Neutrophil (primary cell): ENCODE results near the gene SCN8A.
"Not testable (repeated sequence)": the region's sequence is repeated elsewhere in the genome, so short reads cannot be mapped to it uniquely, and the experiment has no call there.

Source experiments
- H3K27ac ChIP-seq: fragments of 200-600 bp; sonication (generic); 2 replicates; pipeline ENCODE4 v1.5.1; 2016; ENCODE audit warnings: mild to moderate bottlenecking, moderate library complexity
- H3K27me3 ChIP-seq: fragments of 200-600 bp; sonication (generic); 2 replicates; pipeline ENCODE4 v1.6.0; 2016; ENCODE audit warnings: mild to moderate bottlenecking
- H3K36me3 ChIP-seq: fragments of 200-600 bp; sonication (generic); 2 replicates; pipeline ENCODE4 v1.5.1; 2017
- H3K4me1 ChIP-seq, 2 experiments: fragments of 200-600 bp in 1 of 2; sonication (generic) in 1 of 2; 1 replicate in 1 of 2; 2 replicates in 1 of 2; pipeline versions ENCODE4 v1.5.1 to v1.6.1; 2013 to 2016; ENCODE audit warnings: low read depth in 1 of 2, low read length in 1 of 2, mild to moderate bottlenecking in 1 of 2, moderate library complexity in 1 of 2; ENCODE audit not compliant: control insufficient read depth in 1 of 2, insufficient read depth in 1 of 2
- H3K4me3 ChIP-seq, 2 experiments: fragments of 200-600 bp in 1 of 2; sonication (generic) in 1 of 2; 1 replicate in 1 of 2; 2 replicates in 1 of 2; pipeline ENCODE4 v1.5.1; 2013 to 2016; ENCODE audit warnings: low read depth in 1 of 2, low read length in 1 of 2, mild to moderate bottlenecking in 1 of 2, moderate library complexity in 1 of 2
- H3K9me3 ChIP-seq: fragments of 200-600 bp; sonication (generic); 2 replicates; pipeline ENCODE4 v1.5.1; 2016
- TF ChIP-seq, protein P1 (sequence below): fragments of 200-600 bp; sonication (generic); IDR thresholded peaks from 2 replicates; pipeline ENCODE4 v1.5.1; 2016; ENCODE audit warnings: antibody characterized with exemption

SCN8A gene

DNA sequence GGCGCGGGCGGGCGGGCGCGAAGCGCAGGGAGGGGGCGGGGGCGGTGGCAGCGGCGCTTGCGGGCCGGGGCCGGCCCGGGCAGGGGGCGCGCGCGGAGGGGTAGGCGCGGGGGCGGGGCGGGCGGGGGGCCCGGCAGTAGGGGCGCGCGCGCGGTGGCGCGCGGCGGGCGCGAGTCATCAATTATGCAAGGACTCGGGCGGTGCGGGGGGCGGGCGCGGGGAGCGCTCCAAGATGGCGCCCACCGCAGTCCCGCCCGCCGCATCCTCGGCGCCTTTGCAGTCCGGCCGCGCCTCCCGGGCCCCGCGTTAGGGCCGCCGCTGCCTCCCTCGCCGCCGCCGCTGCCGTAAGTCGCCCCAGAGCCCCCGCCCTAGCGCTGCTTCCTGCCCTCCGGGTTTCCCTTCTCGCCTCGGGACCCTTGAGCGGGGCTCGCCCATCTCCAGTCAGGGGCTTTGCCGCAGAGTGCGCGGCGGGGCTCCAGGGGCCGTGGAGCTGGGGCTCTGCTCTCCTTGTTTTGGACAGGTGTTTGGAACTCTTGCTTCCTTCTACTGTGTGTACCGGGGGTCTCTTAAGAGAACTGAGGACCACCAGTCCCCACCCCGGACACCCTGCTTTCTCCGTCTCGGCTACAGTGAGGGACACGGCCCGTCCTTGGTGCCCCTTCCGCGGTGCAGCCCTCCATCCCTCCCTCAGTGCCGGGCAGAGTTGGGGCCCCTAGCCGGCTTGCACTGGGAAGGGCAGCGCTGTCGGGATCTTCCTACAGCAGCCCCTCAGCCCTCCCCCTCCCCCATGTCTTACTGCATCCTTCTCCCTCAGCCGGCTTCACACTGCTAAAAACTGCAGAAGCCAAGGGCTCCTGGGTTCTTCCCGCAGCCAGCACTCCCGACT lies at the start of gene SCN8A:
Gene SCN8A, plus strand, starts transcription at position 218 of the 886 bp plus-strand sequence. CDS start 71,585 bp downstream, outside the sequence.
- H3K4me1 ChIP-seq = peaks cover 10 to 11% of the 10 kb centered on the region in 2 experiments
- no peak within 1 kb of the TSS for H3K27ac ChIP-seq
- peak within 1 kb of the TSS; percentile 15 to 40 for H3K4me3 ChIP-seq
- no peaks in the 10 kb centered on the region for H3K36me3 ChIP-seq
- peaks cover 99% of the 10 kb centered on the region for H3K27me3 ChIP-seq
- H3K9me3 ChIP-seq = no peaks in the 10 kb centered on the region
- TF ChIP-seq, protein P1, sequence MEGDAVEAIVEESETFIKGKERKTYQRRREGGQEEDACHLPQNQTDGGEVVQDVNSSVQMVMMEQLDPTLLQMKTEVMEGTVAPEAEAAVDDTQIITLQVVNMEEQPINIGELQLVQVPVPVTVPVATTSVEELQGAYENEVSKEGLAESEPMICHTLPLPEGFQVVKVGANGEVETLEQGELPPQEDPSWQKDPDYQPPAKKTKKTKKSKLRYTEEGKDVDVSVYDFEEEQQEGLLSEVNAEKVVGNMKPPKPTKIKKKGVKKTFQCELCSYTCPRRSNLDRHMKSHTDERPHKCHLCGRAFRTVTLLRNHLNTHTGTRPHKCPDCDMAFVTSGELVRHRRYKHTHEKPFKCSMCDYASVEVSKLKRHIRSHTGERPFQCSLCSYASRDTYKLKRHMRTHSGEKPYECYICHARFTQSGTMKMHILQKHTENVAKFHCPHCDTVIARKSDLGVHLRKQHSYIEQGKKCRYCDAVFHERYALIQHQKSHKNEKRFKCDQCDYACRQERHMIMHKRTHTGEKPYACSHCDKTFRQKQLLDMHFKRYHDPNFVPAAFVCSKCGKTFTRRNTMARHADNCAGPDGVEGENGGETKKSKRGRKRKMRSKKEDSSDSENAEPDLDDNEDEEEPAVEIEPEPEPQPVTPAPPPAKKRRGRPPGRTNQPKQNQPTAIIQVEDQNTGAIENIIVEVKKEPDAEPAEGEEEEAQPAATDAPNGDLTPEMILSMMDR = no peak

DNA sequence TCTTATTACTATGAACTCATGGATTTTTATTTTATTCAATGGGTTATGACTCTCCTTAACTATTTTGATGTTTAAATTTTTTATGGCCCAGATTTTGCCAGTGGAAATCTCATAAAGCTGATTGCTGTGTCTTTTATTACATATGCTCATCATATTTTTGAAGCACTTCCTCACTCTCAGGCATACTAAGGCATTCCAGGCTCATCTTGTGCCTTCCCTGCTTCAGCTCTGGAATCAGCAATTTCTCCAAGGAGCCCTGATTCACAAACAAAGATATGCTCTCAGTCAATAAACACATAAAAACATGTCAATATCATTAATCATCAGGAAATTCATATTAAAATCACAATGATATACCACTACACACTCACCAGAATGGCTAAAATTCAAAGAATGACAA lies 44.9 kb upstream of the SCN8A start:
- Histone ChIP-seq H3K4me1 (no peaks in the 10 kb centered on the region), H3K27ac (no peak overlapping the region), H3K36me3 (no peaks in the 10 kb centered on the region), H3K9me3 (no peaks in the 10 kb centered on the region), H3K27me3 (peaks cover 40% of the 10 kb centered on the region), H3K4me3 (no peak overlapping the region)
- TF ChIP-seq, protein P1 = no peak

DNA sequence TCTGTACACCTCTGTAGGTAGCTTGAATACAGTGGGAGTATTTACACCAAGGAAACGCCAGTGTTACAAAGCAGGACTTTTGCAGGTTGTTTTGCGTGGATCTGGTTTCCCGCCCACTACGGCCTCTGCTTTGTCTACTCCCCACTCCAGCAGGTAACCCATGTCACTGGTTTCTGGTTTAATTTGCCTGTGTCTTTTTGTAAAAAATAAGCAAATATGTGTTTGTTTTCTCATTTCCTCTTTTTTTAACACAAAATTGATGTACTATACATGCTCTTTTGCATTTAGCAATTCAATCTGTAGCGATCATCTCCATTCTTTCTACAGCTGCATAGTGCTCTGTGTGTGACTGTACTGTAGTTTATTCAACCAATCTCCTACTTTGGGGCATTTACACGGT lies 43.4 kb upstream of the SCN8A start:
- Histone ChIP-seq H3K27ac (no peak overlapping the region), H3K36me3 (no peaks in the 10 kb centered on the region), H3K27me3 (peaks cover 52% of the 10 kb centered on the region), H3K9me3 (no peaks in the 10 kb centered on the region), H3K4me1 (no peaks in the 10 kb centered on the region), H3K4me3 (no peak overlapping the region)
- TF ChIP-seq, protein P1 = no peak

DNA sequence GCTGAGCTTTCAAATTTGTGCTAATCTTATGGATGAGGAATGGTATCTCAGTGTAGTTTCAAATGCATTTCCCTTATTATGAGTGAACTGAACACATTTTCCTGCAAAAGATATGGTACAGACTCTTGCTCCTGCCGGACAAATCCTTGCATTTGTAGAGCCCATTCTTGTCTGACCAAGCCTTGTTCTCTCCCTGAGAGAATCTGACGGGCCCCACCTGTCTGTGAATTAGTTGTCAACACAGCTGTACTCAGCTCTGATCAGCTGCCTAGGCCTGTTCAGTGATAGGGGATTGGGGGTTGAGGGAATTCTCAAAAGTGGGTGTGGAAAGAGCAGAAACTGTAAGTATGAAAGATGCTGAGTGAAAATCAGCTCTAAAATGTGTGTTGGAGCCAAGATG lies 42.8 kb upstream of the SCN8A start:
- Histone ChIP-seq H3K36me3 (no peaks in the 10 kb centered on the region), H3K9me3 (no peaks in the 10 kb centered on the region)
- TF ChIP-seq, protein P1 = no peak

DNA sequence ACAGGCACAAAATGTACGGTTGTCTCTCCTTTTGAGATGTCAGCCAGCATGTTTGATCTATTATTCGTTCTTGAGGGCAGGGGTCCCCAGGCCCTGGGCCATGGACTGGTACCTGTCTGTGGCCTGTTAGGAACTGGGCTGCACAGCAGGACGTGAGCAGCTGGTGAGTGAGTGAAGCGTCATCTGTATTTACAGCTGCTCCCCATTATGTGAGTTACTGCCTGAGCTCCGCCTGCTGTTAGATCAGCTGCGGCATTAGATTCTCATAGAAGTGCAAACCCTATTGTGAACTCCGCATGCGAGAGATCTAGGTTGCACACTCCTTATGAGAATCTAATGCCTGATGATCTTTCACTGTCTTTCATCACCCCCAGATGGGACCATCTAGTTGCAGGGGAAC lies 41.4 kb upstream of the SCN8A start:
- H3K27ac ChIP-seq = no peak overlapping the region
- peaks cover 65% of the 10 kb centered on the region for H3K27me3 ChIP-seq
- TF ChIP-seq, protein P1 = no peak
- no peaks in the 10 kb centered on the region for H3K36me3 ChIP-seq
- H3K4me3 ChIP-seq = no peak overlapping the region
- no peaks in the 10 kb centered on the region for H3K9me3 ChIP-seq
- H3K4me1 ChIP-seq = no peaks in the 10 kb centered on the region

More for the DNA sequence above, 42.8 kb upstream of the SCN8A start:
- Histone ChIP-seq H3K27ac (no peak overlapping the region), H3K4me1 (no peaks in the 10 kb centered on the region), H3K4me3 (no peak overlapping the region), H3K27me3 (peaks cover 58% of the 10 kb centered on the region)

DNA sequence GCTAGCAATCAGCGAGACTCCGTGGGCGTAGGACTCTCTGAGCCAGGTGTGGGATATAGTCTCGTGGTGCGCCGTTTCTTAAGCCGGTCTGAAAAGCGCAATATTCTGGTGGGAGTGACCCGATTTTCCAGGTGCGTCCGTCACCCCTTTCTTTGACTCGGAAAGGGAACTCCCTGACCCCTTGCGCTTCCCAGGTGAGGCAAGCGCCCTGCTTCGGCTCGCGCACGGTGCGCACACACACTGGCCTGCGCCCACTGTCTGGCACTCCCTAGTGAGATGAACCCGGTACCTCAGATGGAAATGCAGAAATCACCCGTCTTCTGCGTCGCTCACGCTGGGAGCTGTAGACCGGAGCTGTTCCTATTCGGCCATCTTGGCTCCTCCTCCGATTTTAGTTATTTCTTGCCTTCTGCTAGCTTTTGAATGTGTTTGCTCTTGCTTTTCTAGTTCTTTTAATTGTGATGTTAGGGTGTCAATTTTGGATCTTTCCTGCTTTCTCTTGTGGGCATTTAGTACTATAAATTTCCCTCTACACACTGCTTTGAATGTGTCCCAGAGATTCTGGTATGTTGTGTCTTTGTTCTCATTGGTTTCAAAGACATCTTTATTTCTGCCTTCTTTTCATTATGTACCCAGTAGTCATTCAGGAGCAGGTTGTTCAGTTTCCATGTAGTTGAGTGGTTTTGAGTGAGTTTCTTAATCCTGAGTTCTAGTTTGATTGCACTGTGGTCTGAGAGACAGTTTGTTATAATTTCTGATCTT lies 22.6 kb upstream of the SCN8A start:
- not testable (repeated sequence) for H3K4me3 ChIP-seq, H3K9me3 ChIP-seq, H3K27ac ChIP-seq, H3K27me3 ChIP-seq, H3K4me1 ChIP-seq, H3K36me3 ChIP-seq
